ENCODE data around the gene GHITM. TPM values are rescaled to one million over a fixed set of nuclear protein-coding genes. Genes with fewer than 3 reads are reported as not detected.

The GHITM gene
- total and polyA plus RNA-seq, 2 of the 13 experiments (the other 11 are each of a cell fraction or from before 2014, with no cell fraction given): 163 to 212 TPM

GRCh38 chr10:84164442-84164841 lies 25.1 kb downstream of the GHITM start:
- intact Hi-C loops (cut with micrococcal nuclease; ENCODE audit: unreplicated experiment): no loop called here

DNA sequence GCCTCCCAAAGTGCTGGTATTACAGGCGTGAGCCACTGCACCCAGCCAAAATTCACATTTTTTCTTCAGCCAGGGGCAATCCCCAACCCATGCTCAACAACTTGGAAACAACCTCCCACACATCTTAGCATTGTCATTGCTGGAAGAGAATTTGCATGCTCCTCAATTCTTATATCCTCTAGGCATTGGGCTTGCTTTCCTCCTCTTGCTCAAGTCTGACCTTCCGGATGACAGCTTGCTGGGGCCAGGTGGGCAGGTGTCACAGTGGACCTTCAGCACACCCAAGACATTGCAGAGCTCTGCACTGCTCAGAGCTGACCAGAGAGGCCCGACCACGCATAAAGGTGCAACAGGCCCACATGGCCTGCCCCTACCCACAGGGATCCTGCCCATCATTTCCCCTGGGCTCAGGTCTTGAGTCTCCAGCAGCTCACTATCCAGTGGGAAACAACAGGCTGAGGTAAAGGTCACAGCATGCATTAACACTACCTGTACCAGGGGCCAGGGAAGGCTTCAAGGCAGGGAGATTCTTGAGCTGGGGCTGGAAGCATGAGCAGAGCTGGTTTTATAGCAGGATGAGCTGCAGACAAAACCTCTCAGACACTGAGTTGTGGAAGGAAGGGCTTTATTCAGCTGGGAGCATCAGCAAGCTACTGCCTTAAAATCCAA lies 27.4 kb downstream of the GHITM start:
- ChIA-PET POLR2A (no interaction called here), CTCF (ENCODE audit: low intra/inter-chr PET ratio, low total read pairs) (no interaction called here)
- H3K9me3 ChIP-seq (ENCODE audit: low read length): no peaks in the 10 kb centered on the region
- no peak overlapping the region for H2AFZ ChIP-seq (ENCODE audit: low read length)
- no TSS peak for BruUV-seq (replicated peaks)
- no peaks in the 10 kb centered on the region for H4K20me1 ChIP-seq (ENCODE audit: insufficient read depth, low read length)
- no peak overlapping the region for H3K4me3 ChIP-seq (replicated peaks in 1 of 3; ENCODE audit: insufficient read depth in 1 of 3, low read depth in 2 of 3, low read length in 3 of 3)
- no peak for ATAC-seq
- no peak overlapping the region for H3K4me2 ChIP-seq (ENCODE audit: low read depth, low read length)
- H3K36me3 ChIP-seq (replicated peaks in 1 of 2; ENCODE audit: control insufficient read depth in 1 of 2, insufficient read depth in 2 of 2, low read length in 2 of 2): no peaks in the 10 kb centered on the region
- no peak for DNase-seq (ENCODE audit: low spot score)
- intact Hi-C loops (cut with micrococcal nuclease; ENCODE audit: unreplicated experiment): no loop called here
- peaks cover 1 to 13% of the 10 kb centered on the region in 2 experiments; a peak in 4 of 5 replicates for H3K27me3 ChIP-seq (ENCODE audit: control insufficient read depth in 1 of 2, insufficient read depth in 2 of 2, low read length in 2 of 2)
- H3K9ac ChIP-seq (ENCODE audit: insufficient read depth, low read depth, low read length): no peak overlapping the region
- 30% methylated on average over 4 of the region's 4 CpGs for WGBS (ENCODE audit: low lambda C conversion rate)
- in situ Hi-C loops (cut with HindIII; ENCODE audit: extremely low pct_ligation_motif_present, low pct_unique_long_range_greater_than_20kb): no loop called here
- H3K27ac ChIP-seq (ENCODE audit: extremely low read length, insufficient read depth, low read length): no peak overlapping the region
- no peaks in the 10 kb centered on the region for H3K79me2 ChIP-seq (ENCODE audit: insufficient read depth, low read length)
- FAIRE-seq: no peak
- H3K4me1 ChIP-seq (ENCODE audit: insufficient read depth, low read length): peaks cover 5% of the 10 kb centered on the region; the same call in 1 of the 2 replicates
- TF ChIP-seq ZNF383 (CRISPR knock-in tag; IDR thresholded peaks at IDR 0.05; ENCODE audit: borderline replicate concordance) (no peak), KAT8 (CRISPR knock-in tag; IDR thresholded peaks at IDR 0.05) (no peak), ZNF224 (CRISPR knock-in tag; IDR thresholded peaks at IDR 0.05) (no peak), ZFYVE20 (CRISPR knock-in tag; IDR thresholded peaks at IDR 0.05; ENCODE audit: borderline replicate concordance, low read depth) (no peak), ZNF788 (CRISPR knock-in tag; IDR thresholded peaks at IDR 0.05; ENCODE audit: borderline replicate concordance) (no peak), RXRB (CRISPR knock-in tag; IDR thresholded peaks at IDR 0.05; ENCODE audit: borderline replicate concordance) (no peak), SKI (IDR thresholded peaks at IDR 0.05; ENCODE audit: partially characterized antibody) (no peak), YY1 (IDR thresholded peaks at IDR 0.05; ENCODE audit: insufficient read depth, insufficient replicate concordance, low read depth, low read length) (no peak), ZHX2 (IDR thresholded peaks at IDR 0.05; ENCODE audit: low read depth) (no peak), ZHX2 (CRISPR knock-in tag; IDR thresholded peaks at IDR 0.05; ENCODE audit: borderline replicate concordance) (no peak)

More at GRCh38 chr10:84164442-84164841, 25.1 kb downstream of the GHITM start:
- in situ Hi-C loops (cut with HindIII; ENCODE audit: extremely low pct_ligation_motif_present, low pct_unique_long_range_greater_than_20kb): no loop called here
- Histone ChIP-seq H3K4me3 (replicated peaks in 1 of 3; ENCODE audit: insufficient read depth in 1 of 3, low read depth in 2 of 3, low read length in 3 of 3) (no peak overlapping the region), H3K4me2 (ENCODE audit: low read depth, low read length) (no peak overlapping the region), H3K27me3 (ENCODE audit: control insufficient read depth in 1 of 2, insufficient read depth in 2 of 2, low read length in 2 of 2) (peaks cover 1 to 13% of the 10 kb centered on the region in 2 experiments; a peak in 3 of 5 replicates), H3K9me3 (ENCODE audit: low read length) (no peaks in the 10 kb centered on the region), H3K79me2 (ENCODE audit: insufficient read depth, low read length) (no peaks in the 10 kb centered on the region), H3K27ac (ENCODE audit: extremely low read length, insufficient read depth, low read length) (no peak overlapping the region), H4K20me1 (ENCODE audit: insufficient read depth, low read length) (no peaks in the 10 kb centered on the region), H3K9ac (ENCODE audit: insufficient read depth, low read depth, low read length) (no peak overlapping the region), H3K36me3 (replicated peaks in 1 of 2; ENCODE audit: control insufficient read depth in 1 of 2, insufficient read depth in 2 of 2, low read length in 2 of 2) (no peaks in the 10 kb centered on the region), H3K4me1 (ENCODE audit: insufficient read depth, low read length) (0 out of 2 replicates have a peak, but pooled peaks cover 10% of the 10 kb centered on the region), H2AFZ (ENCODE audit: low read length) (no peak overlapping the region)
- ChIA-PET POLR2A (no interaction called here), CTCF (ENCODE audit: low intra/inter-chr PET ratio, low total read pairs) (no interaction called here)
- 25% methylated on average over 2 of the region's 2 CpGs for whole genome bisulfite sequencing (ENCODE audit: low lambda C conversion rate)
- BruUV-seq (replicated peaks): no TSS peak
- no peak for FAIRE-seq
- TF ChIP-seq GFI1 (CRISPR knock-in tag; IDR thresholded peaks at IDR 0.05; ENCODE audit: borderline replicate concordance): no peak
- TF ChIP-seq ERF (CRISPR knock-in tag; IDR thresholded peaks at IDR 0.05): no peak
- no peak for TF ChIP-seq ZNF788 (CRISPR knock-in tag; IDR thresholded peaks at IDR 0.05; ENCODE audit: borderline replicate concordance)
- no peak for TF ChIP-seq AKAP8 (CRISPR knock-in tag; IDR thresholded peaks at IDR 0.05)
- no peak for TF ChIP-seq CENPT (CRISPR knock-in tag; IDR thresholded peaks at IDR 0.05; ENCODE audit: low read depth)
- no peak for DNase-seq (ENCODE audit: low spot score)
- ATAC-seq: no peak

Data from HepG2 (cell line).